Measurements from ENCODE around the gene EIF4G3. TPM values are rescaled to one million over a fixed set of nuclear protein-coding genes. Genes with fewer than 3 reads are reported as not detected.

Gene EIF4G3
- total and polyA plus RNA-seq, 2 of the 8 experiments (the other 6 are each of a cell fraction or from before 2014, with no cell fraction given): 47.5 to 66.6 TPM

GRCh38 chr1:20787029-20787839 lies 389.5 kb downstream of the EIF4G3 start, which contains the start of gene HP1BP3 (continued):
- TF ChIP-seq RAD21 (IDR thresholded peaks at IDR 0.05 in 1 of 2, conservative IDR thresholded peaks at IDR 0.05 in 1 of 2; ENCODE audit: low read depth in 2 of 2, low read length in 2 of 2): no peak
- TF ChIP-seq SP2 (IDR thresholded peaks at IDR 0.05; ENCODE audit: low read length): no peak
- TF ChIP-seq CHD2 (IDR thresholded peaks at IDR 0.05; ENCODE audit: low read length): no peak
- no peak for TF ChIP-seq SIX5 (IDR thresholded peaks at IDR 0.05; ENCODE audit: low read depth, low read length)
- TF ChIP-seq SIN3A (conservative IDR thresholded peaks at IDR 0.05 in 1 of 2, IDR thresholded peaks at IDR 0.05 in 1 of 2; ENCODE audit: low read depth in 1 of 2, low read length in 2 of 2): no peak
- peak; percentile 51 for TF ChIP-seq KDM4A (IDR thresholded peaks at IDR 0.05; ENCODE audit: low read depth, low read length, severe bottlenecking)
- TF ChIP-seq CTBP2 (IDR thresholded peaks at IDR 0.05; ENCODE audit: borderline replicate concordance, insufficient read depth, insufficient read length, low read length): no peak
- TF ChIP-seq NRF1 (IDR thresholded peaks at IDR 0.05; ENCODE audit: low read depth, low read length): no peak
- TF ChIP-seq POU5F1 (IDR thresholded peaks at IDR 0.05; ENCODE audit: low read depth, low read length): no peak
- peak; percentile 17 for TF ChIP-seq TAF7 (optimal IDR thresholded peaks at IDR 0.05; ENCODE audit: borderline replicate concordance, low read depth, low read length)
- no peak for TF ChIP-seq TCF12 (IDR thresholded peaks at IDR 0.05; ENCODE audit: low read depth, low read length)
- TF ChIP-seq EP300 (IDR thresholded peaks at IDR 0.05; ENCODE audit: borderline replicate concordance in 1 of 2, low read depth in 2 of 2, low read length in 2 of 2): no peak
- no peak for TF ChIP-seq RFX5 (IDR thresholded peaks at IDR 0.05; ENCODE audit: borderline replicate concordance, low read depth, low read length)
- no peak for TF ChIP-seq USF2 (IDR thresholded peaks at IDR 0.05; ENCODE audit: low read length)
- TF ChIP-seq RBBP5 (IDR thresholded peaks at IDR 0.05; ENCODE audit: borderline replicate concordance, low read depth, low read length): no peak
- no peak for TF ChIP-seq SUZ12 (IDR thresholded peaks at IDR 0.05; ENCODE audit: low read length)
- no peak for TF ChIP-seq CHD1 (IDR thresholded peaks at IDR 0.05; ENCODE audit: low read depth, low read length)
- TF ChIP-seq ATF3 (IDR thresholded peaks at IDR 0.05; ENCODE audit: insufficient read depth, low read depth, low read length): no peak
- TF ChIP-seq FOSL1 (IDR thresholded peaks at IDR 0.05; ENCODE audit: insufficient read depth, low read depth, low read length): no peak
- TF ChIP-seq PHF8 (conservative IDR thresholded peaks at IDR 0.05; ENCODE audit: low read depth, low read length): peak; percentile 70
